Trophoblast cell (in vitro differentiated cells and primary cell): ENCODE measurements around the gene EEF2K.

Experiments
- DNase-seq, 2 donors: peaks; one replicate each; pipeline ENCODE4 v3.0.0-alpha.2; 2016
- H2AFZ ChIP-seq: 2 replicates; pipeline ENCODE4 v1.6.1; 2013; ENCODE audit warnings: low read length, moderate library complexity, mild to moderate bottlenecking; ENCODE audit not compliant: insufficient read depth, poor library complexity
- H2AK5ac ChIP-seq: 2 replicates; pipeline ENCODE4 v1.6.1; 2013; ENCODE audit warnings: mild to moderate bottlenecking, low read length
- H2BK120ac ChIP-seq: 2 replicates; pipeline ENCODE4 v1.6.1; 2013; ENCODE audit warnings: low read length, mild to moderate bottlenecking, moderate library complexity; ENCODE audit not compliant: insufficient read depth, poor library complexity
- H2BK12ac ChIP-seq: 2 replicates; pipeline ENCODE4 v1.6.1; 2013; ENCODE audit warnings: mild to moderate bottlenecking, low read length, moderate library complexity
- H2BK5ac ChIP-seq: 2 replicates; pipeline ENCODE4 v1.6.1; 2013; ENCODE audit warnings: low read length, low read depth, moderate library complexity, mild to moderate bottlenecking; ENCODE audit not compliant: poor library complexity
- H3K14ac ChIP-seq: 2 replicates; pipeline ENCODE4 v1.6.1; 2013; ENCODE audit warnings: mild to moderate bottlenecking, low read length
- H3K18ac ChIP-seq: 2 replicates; pipeline ENCODE4 v1.6.1; 2013; ENCODE audit warnings: mild to moderate bottlenecking, low read length
- H3K23ac ChIP-seq: 2 replicates; pipeline ENCODE4 v1.6.1; 2013; ENCODE audit warnings: low read length
- H3K27ac ChIP-seq: 2 replicates; pipeline ENCODE4 v1.5.1; 2013; ENCODE audit warnings: low read depth, mild to moderate bottlenecking, inconsistent platforms, low read length, moderate library complexity
- H3K27me3 ChIP-seq: 2 replicates; pipeline ENCODE4 v1.6.1; 2013; ENCODE audit warnings: inconsistent platforms, mild to moderate bottlenecking, low read length, moderate library complexity; ENCODE audit not compliant: insufficient read depth
- H3K36me3 ChIP-seq, 2 experiments: 1 replicate in 1 of 2; 2 replicates in 1 of 2; pipeline ENCODE4 v1.6.1; 2013; ENCODE audit warnings: low read length in 2 of 2, mild to moderate bottlenecking in 2 of 2, moderate library complexity in 1 of 2; ENCODE audit not compliant: insufficient read depth in 2 of 2, control insufficient read depth in 1 of 2
- H3K4ac ChIP-seq: 2 replicates; pipeline ENCODE4 v1.6.1; 2013; ENCODE audit warnings: low read depth, mild to moderate bottlenecking, low read length, moderate library complexity
- H3K4me1 ChIP-seq, 2 experiments: 1 replicate in 1 of 2; 2 replicates in 1 of 2; pipeline ENCODE4 v1.6.1; 2013; ENCODE audit warnings: low read length in 2 of 2, mild to moderate bottlenecking in 2 of 2, moderate library complexity in 1 of 2; ENCODE audit not compliant: insufficient read depth in 2 of 2, control insufficient read depth in 1 of 2
- H3K4me2 ChIP-seq: 2 replicates; pipeline ENCODE4 v1.6.1; 2013; ENCODE audit warnings: inconsistent platforms, mild to moderate bottlenecking, low read length, moderate library complexity
- H3K4me3 ChIP-seq: 2 replicates; pipeline ENCODE4 v1.5.1; 2013; ENCODE audit warnings: mild to moderate bottlenecking, low read depth, low read length, inconsistent platforms
- H3K79me1 ChIP-seq: one replicate; pipeline ENCODE4 v1.6.1; 2013; ENCODE audit warnings: low read length
- H3K79me2 ChIP-seq: 2 replicates; pipeline ENCODE4 v1.6.1; 2013; ENCODE audit warnings: low read length, mild to moderate bottlenecking; ENCODE audit not compliant: control insufficient read depth, insufficient read depth, poor library complexity
- H3K9ac ChIP-seq: 2 replicates; pipeline ENCODE4 v1.6.1; 2013; ENCODE audit warnings: mild to moderate bottlenecking, low read length
- H3K9me3 ChIP-seq: 2 replicates; pipeline ENCODE4 v1.6.1; 2013; ENCODE audit warnings: low read depth, mild to moderate bottlenecking, control low read depth, inconsistent platforms, low read length; ENCODE audit not compliant: insufficient read depth
- H4K12ac ChIP-seq: 2 replicates; pipeline ENCODE4 v1.6.1; 2013; ENCODE audit warnings: low read depth, mild to moderate bottlenecking, low read length, moderate library complexity
- H4K8ac ChIP-seq: 2 replicates; pipeline ENCODE4 v1.6.1; 2013; ENCODE audit warnings: low read depth, mild to moderate bottlenecking, low read length, moderate library complexity
- H4K91ac ChIP-seq: one replicate; pipeline ENCODE4 v1.6.1; 2013; ENCODE audit warnings: low read depth, mild to moderate bottlenecking, low read length, moderate library complexity
- WGBS: extraction: QIAGEN DNeasy Blood & Tissue Kit; methylation state at CpG from one replicate; pipeline ENCODE4 v1.1.7; 2013; ENCODE audit warnings: missing lambda C conversion rate; ENCODE audit not compliant: insufficient read length, insufficient coverage; ENCODE audit errors: extremely low coverage; 5-methylcytosine and 5-hydroxymethylcytosine counted together

EEF2K gene

GRCh38 chr16:22330326-22330725 lies 124.2 kb downstream of the EEF2K start:
- no peak overlapping the region for H3K18ac ChIP-seq
- WGBS, result no CpG with 5 or more reads among the region's 4 CpGs
- no peak overlapping the region for H3K4me2 ChIP-seq
- peaks cover 40 to 55% of the 10 kb centered on the region in 2 experiments for H3K36me3 ChIP-seq
- H3K14ac ChIP-seq, result no peak overlapping the region
- H3K27ac ChIP-seq, result no peak overlapping the region
- no peak overlapping the region for H4K12ac ChIP-seq
- no peaks in the 10 kb centered on the region for H3K4me1 ChIP-seq
- no peak overlapping the region for H3K23ac ChIP-seq
- no peak overlapping the region for H3K4ac ChIP-seq
- H3K9ac ChIP-seq, result no peak overlapping the region
- H2BK120ac ChIP-seq, result no peak overlapping the region
- H3K4me3 ChIP-seq, result no peak overlapping the region
- H3K79me1 ChIP-seq, result no peaks in the 10 kb centered on the region
- H2AFZ ChIP-seq, result no peak overlapping the region
- H2BK12ac ChIP-seq, result no peak overlapping the region
- H3K79me2 ChIP-seq, result no peaks in the 10 kb centered on the region
- DNase-seq, result no peak
- H4K91ac ChIP-seq, result no peak overlapping the region
- H3K27me3 ChIP-seq, result no peaks in the 10 kb centered on the region
- H2BK5ac ChIP-seq, result no peak overlapping the region
- no peak overlapping the region for H2AK5ac ChIP-seq
- H3K9me3 ChIP-seq, result no peaks in the 10 kb centered on the region
- no peak overlapping the region for H4K8ac ChIP-seq

- Histone ChIP-seq H3K36me3 (peaks cover 20 to 35% of the 10 kb centered on the region in 2 experiments), H2BK120ac (no peak overlapping the region), H4K12ac (no peak overlapping the region), H3K14ac (no peak overlapping the region), H3K79me1 (no peaks in the 10 kb centered on the region), H3K27me3 (no peaks in the 10 kb centered on the region), H3K4me1 (no peaks in the 10 kb centered on the region), H2BK5ac (no peak overlapping the region), H4K91ac (no peak overlapping the region), H3K79me2 (no peaks in the 10 kb centered on the region), H4K8ac (no peak overlapping the region), H2BK12ac (no peak overlapping the region), H3K18ac (no peak overlapping the region), H3K4me3 (no peak overlapping the region), H3K9ac (no peak overlapping the region), H3K23ac (no peak overlapping the region), H2AFZ (no peak overlapping the region), H3K9me3 (no peaks in the 10 kb centered on the region), H2AK5ac (no peak overlapping the region), H3K4me2 (no peak overlapping the region), H3K27ac (no peak overlapping the region), H3K4ac (no peak overlapping the region)
- no CpG with 5 or more reads among the region's 6 CpGs for WGBS
- DNase-seq, result no peak
These were observed 127.4 kb downstream of the EEF2K start for GRCh38 chr16:22333457-22333994.

GRCh38 chr16:22335668-22336246 lies 129.7 kb downstream of the EEF2K start:
- no peak overlapping the region for H3K27ac ChIP-seq
- H2AK5ac ChIP-seq, result no peak overlapping the region
- no peak overlapping the region for H3K23ac ChIP-seq
- WGBS, result no CpG with 5 or more reads among the region's 3 CpGs
- no peaks in the 10 kb centered on the region for H3K4me1 ChIP-seq
- H2BK5ac ChIP-seq, result no peak overlapping the region
- H4K91ac ChIP-seq, result no peak overlapping the region
- no peaks in the 10 kb centered on the region for H3K79me1 ChIP-seq
- no peaks in the 10 kb centered on the region for H3K27me3 ChIP-seq
- no peaks in the 10 kb centered on the region for H3K79me2 ChIP-seq
- no peak overlapping the region for H3K9ac ChIP-seq
- no peak overlapping the region for H3K4me3 ChIP-seq
- peak overlapping the region; percentile 14 for H3K18ac ChIP-seq
- DNase-seq, result no peak
- H4K12ac ChIP-seq, result no peak overlapping the region
- no peak overlapping the region for H2BK12ac ChIP-seq
- H3K4ac ChIP-seq, result no peak overlapping the region
- no peak overlapping the region for H3K14ac ChIP-seq
- H2AFZ ChIP-seq, result no peak overlapping the region
- H3K4me2 ChIP-seq, result no peak overlapping the region
- H3K9me3 ChIP-seq, result no peaks in the 10 kb centered on the region
- H2BK120ac ChIP-seq, result no peak overlapping the region
- H3K36me3 ChIP-seq, result peaks cover 20 to 28% of the 10 kb centered on the region in 2 experiments
- H4K8ac ChIP-seq, result no peak overlapping the region

GRCh38 chr16:22336581-22336980 lies 130.5 kb downstream of the EEF2K start:
- Histone ChIP-seq H3K36me3 (peaks cover 16 to 28% of the 10 kb centered on the region in 2 experiments), H2AK5ac (no peak overlapping the region), H3K4ac (no peak overlapping the region), H3K27me3 (no peaks in the 10 kb centered on the region), H2BK120ac (no peak overlapping the region), H3K14ac (no peak overlapping the region), H3K9ac (no peak overlapping the region), H4K8ac (no peak overlapping the region), H4K12ac (no peak overlapping the region), H3K18ac (no peak overlapping the region), H3K4me3 (no peak overlapping the region), H3K4me2 (no peak overlapping the region), H2BK12ac (no peak overlapping the region), H2AFZ (no peak overlapping the region), H3K27ac (no peak overlapping the region), H2BK5ac (no peak overlapping the region), H3K79me2 (no peaks in the 10 kb centered on the region), H3K9me3 (no peaks in the 10 kb centered on the region), H4K91ac (no peak overlapping the region), H3K4me1 (no peaks in the 10 kb centered on the region), H3K79me1 (no peaks in the 10 kb centered on the region), H3K23ac (no peak overlapping the region)
- DNase-seq, result no peak
